GM12873 (cell line): ENCODE measurements around the gene MAPKAPK5.

Experiments
- CTCF ChIP-seq: IDR thresholded peaks from 2 replicates; pipeline ENCODE4 v1.5.1; 2012; ENCODE audit warnings: low read depth, mild to moderate bottlenecking, moderate library complexity, low read length, control low read depth; ENCODE audit not compliant: insufficient read depth; ENCODE audit errors: missing control alignments

The MAPKAPK5 gene

GRCh38 chr12:111905502-111905901 is 63.5 kb downstream of the MAPKAPK5 start:
- no peak for TF ChIP-seq CTCF

- no peak for TF ChIP-seq CTCF
Measured at GRCh38 chr12:111907740-111908139, 65.7 kb downstream of the MAPKAPK5 start.

- TF ChIP-seq CTCF = no peak
Measured at GRCh38 chr12:111925171-111925570, 83.1 kb downstream of the MAPKAPK5 start.

GRCh38 chr12:111926631-111927030 is 84.6 kb downstream of the MAPKAPK5 start:
- no peak for TF ChIP-seq CTCF

- TF ChIP-seq CTCF = no peak
Measured at GRCh38 chr12:111927346-111927745, 85.3 kb downstream of the MAPKAPK5 start.

- TF ChIP-seq CTCF = no peak
Measured at GRCh38 chr12:111932241-111932640, 90.2 kb downstream of the MAPKAPK5 start.

GRCh38 chr12:111936869-111937268 is 94.8 kb downstream of the MAPKAPK5 start:
- no peak for TF ChIP-seq CTCF
